ENCODE measurements around the gene LCN2. TPM values are rescaled to one million over a fixed set of nuclear protein-coding genes. Genes with fewer than 3 reads are reported as not detected.

The LCN2 gene
- total and polyA plus RNA-seq, 9 of the 15 experiments (the other 6 are each of a cell fraction or from before 2014, with no cell fraction given), result 0.10 to 1.2 (median 0.44) TPM; not detected in 1

DNA sequence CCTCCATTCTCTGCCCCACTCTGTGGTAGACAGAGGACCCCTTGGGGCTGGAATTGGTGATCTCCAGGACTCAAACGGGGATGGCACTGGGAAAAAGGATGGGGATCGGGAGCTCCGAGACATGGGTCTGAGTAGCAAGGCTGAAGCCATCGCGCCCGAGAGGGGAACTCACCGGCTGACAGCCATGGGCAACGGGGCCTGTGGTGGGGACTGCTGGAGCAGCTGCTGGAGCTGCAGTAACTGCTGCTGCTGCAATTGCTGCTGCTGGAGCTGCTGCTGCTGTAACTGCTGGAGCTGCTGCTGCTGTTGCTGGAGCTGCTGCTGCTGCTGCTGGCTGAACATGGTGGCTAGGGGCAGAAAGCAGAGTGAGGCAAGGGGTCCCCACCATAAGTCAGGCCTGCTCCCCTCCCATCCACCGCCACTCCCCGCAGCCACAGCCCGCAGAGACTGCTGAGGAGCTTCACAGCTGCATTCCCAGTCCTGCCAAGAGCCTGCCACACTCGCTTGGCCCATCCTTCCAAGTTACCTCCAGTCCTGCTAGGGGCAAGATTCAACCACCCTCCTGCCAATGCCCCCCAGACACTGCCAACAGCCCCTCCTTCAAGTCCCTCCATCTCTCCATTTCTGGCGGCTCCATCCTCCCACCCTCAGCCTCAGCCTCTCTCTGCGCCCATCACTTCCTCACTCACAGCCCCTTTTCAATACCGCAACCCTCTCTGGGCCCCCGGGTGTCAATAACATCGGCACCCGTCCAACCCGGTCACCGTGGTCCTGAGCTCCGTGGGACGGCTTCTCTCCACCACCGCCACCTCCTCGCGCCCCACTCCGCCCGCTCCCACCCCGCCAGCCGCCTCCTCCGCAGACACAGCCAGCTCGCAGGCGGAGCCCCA is 41.5 kb downstream of the LCN2 start (continued):
- no peak for TF ChIP-seq MEIS2 (IDR thresholded peaks at IDR 0.05; ENCODE audit: partially characterized antibody)
- TF ChIP-seq CHD1 (IDR thresholded peaks at IDR 0.05; ENCODE audit: low read length), result peak; percentile 4
- TF ChIP-seq, protein P1, sequence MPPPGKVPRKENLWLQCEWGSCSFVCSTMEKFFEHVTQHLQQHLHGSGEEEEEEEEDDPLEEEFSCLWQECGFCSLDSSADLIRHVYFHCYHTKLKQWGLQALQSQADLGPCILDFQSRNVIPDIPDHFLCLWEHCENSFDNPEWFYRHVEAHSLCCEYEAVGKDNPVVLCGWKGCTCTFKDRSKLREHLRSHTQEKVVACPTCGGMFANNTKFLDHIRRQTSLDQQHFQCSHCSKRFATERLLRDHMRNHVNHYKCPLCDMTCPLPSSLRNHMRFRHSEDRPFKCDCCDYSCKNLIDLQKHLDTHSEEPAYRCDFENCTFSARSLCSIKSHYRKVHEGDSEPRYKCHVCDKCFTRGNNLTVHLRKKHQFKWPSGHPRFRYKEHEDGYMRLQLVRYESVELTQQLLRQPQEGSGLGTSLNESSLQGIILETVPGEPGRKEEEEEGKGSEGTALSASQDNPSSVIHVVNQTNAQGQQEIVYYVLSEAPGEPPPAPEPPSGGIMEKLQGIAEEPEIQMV (tag; conservative IDR thresholded peaks at IDR 0.05; ENCODE audit: low read depth), result no peak

DNA sequence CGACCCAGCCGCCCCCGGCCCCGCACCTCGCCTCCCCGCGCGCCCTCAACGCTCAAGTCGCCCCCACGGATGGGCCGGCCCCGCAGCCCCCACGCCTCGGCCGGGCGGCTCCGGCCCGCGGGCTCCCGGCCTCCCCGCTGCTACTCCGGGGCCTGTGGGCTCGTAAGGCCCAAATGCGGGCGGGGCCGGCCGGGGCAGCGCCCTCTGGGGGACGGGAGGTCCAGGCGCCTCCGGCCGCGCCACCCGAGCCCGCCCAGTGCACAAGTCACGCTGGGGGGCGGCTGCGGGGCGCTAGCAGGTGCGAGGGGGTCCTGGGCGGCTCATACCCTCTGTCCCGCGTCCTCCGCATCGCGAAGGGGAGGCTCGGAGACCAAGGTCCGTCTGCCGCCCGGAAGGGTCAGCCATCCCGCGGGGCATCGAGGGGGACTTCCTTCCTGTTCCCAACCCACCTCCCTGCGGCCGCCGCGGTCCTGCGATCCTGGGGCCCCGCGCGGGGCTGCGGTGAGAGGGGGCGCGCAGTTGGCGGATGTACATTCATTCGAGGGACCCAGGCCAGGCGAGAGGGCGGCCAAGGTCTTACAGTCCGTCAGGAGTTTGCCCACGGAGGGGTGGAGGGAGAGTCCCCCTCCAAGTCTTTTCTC is 42.3 kb downstream of the LCN2 start, which contains the start of gene CIZ1:
Gene CIZ1, minus strand, starts transcription at position 167 of the 641 bp plus-strand sequence. CDS start 715 bp downstream, outside the sequence.
- Histone ChIP-seq H2AFZ (ENCODE audit: low read depth, low read length) (peak within 1 kb of the TSS; percentile 98), H3K79me2 (ENCODE audit: control insufficient read depth, insufficient read depth, low read length) (peaks cover 25% of the 10 kb centered on the region), H3K4me2 (ENCODE audit: insufficient read depth, low read length) (peak within 1 kb of the TSS; percentile 93), H3K4me1 (replicated peaks in 1 of 2; ENCODE audit: control insufficient read depth in 2 of 2, insufficient read depth in 2 of 2, low read length in 2 of 2) (peaks cover 26 to 34% of the 10 kb centered on the region in 2 experiments), H3K27me3 (ENCODE audit: control insufficient read depth in 2 of 2, insufficient read depth in 2 of 2, low read length in 2 of 2) (no peaks in the 10 kb centered on the region), H3K9ac (ENCODE audit: insufficient read depth in 1 of 2, low read depth in 2 of 2, low read length in 2 of 2) (peak within 1 kb of the TSS; percentile 79 to 91), H3K27ac (ENCODE audit: extremely low read depth, low read depth, low read length) (peak within 1 kb of the TSS; percentile 82), H4K20me1 (replicated peaks; ENCODE audit: control insufficient read depth, insufficient read depth, low read length) (0 out of 2 replicates have a peak, but pooled peaks cover under 1% of the 10 kb centered on the region), H3K9me3 (replicated peaks; ENCODE audit: control insufficient read depth, insufficient read depth, low read depth, low read length) (no peaks in the 10 kb centered on the region), H3K36me3 (ENCODE audit: control insufficient read depth, insufficient read depth, low read length) (peaks cover 35% of the 10 kb centered on the region), H3K4me3 (peak within 1 kb of the TSS; percentile 92), H3K9me1 (ENCODE audit: control insufficient read depth, insufficient read depth, low read length) (peaks cover under 1% of the 10 kb centered on the region)
- ChIA-PET CTCF (ENCODE audit: low intra/inter-chr PET ratio) (interaction anchor here (0.5 to 0.7 kb wide), 3 partner anchors 123 to 508 kb away, joined by 3 to 7 read pairs (median 6); no protein-coding TSS in a partner anchor), POLR2A (interaction anchor here (0.9 to 7.6 kb wide), 10 partner anchors 8 to 85 kb away, joined by 3 to 78 read pairs (median 6); partner anchors contain the start of genes BBLN, GOLGA2 and SWI5)
- ATAC-seq (peak; percentile 96), FAIRE-seq (no peak), DNase-seq (ENCODE audit: extremely low read depth in 1 of 4, low spot score in 3 of 4) (peak; percentile 96 to 99 (median 99))
- BruUV-seq (replicated peaks), result TSS peak; percentile 89
- intact Hi-C loops (cut with micrococcal nuclease) (loop anchor here (1.0 to 10.0 kb wide), 6 partner anchors 13 to 493 kb away; partner anchors contain the start of genes BBLN, GOLGA2, PTGES2 and SET), in situ Hi-C loops (cut with MboI) (no loop called here)
- 1% methylated on average over 71 of the region's 71 CpGs for WGBS (ENCODE audit: insufficient coverage, low coverage, missing lambda C conversion rate)
- no peak for TF ChIP-seq SOX6 (IDR thresholded peaks at IDR 0.05)
- TF ChIP-seq, protein P2, sequence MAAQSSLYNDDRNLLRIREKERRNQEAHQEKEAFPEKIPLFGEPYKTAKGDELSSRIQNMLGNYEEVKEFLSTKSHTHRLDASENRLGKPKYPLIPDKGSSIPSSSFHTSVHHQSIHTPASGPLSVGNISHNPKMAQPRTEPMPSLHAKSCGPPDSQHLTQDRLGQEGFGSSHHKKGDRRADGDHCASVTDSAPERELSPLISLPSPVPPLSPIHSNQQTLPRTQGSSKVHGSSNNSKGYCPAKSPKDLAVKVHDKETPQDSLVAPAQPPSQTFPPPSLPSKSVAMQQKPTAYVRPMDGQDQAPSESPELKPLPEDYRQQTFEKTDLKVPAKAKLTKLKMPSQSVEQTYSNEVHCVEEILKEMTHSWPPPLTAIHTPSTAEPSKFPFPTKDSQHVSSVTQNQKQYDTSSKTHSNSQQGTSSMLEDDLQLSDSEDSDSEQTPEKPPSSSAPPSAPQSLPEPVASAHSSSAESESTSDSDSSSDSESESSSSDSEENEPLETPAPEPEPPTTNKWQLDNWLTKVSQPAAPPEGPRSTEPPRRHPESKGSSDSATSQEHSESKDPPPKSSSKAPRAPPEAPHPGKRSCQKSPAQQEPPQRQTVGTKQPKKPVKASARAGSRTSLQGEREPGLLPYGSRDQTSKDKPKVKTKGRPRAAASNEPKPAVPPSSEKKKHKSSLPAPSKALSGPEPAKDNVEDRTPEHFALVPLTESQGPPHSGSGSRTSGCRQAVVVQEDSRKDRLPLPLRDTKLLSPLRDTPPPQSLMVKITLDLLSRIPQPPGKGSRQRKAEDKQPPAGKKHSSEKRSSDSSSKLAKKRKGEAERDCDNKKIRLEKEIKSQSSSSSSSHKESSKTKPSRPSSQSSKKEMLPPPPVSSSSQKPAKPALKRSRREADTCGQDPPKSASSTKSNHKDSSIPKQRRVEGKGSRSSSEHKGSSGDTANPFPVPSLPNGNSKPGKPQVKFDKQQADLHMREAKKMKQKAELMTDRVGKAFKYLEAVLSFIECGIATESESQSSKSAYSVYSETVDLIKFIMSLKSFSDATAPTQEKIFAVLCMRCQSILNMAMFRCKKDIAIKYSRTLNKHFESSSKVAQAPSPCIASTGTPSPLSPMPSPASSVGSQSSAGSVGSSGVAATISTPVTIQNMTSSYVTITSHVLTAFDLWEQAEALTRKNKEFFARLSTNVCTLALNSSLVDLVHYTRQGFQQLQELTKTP (IDR thresholded peaks at IDR 0.05; ENCODE audit: low read depth in 1 of 2, partially characterized antibody in 2 of 2), result no peak
- TF ChIP-seq, protein P3, sequence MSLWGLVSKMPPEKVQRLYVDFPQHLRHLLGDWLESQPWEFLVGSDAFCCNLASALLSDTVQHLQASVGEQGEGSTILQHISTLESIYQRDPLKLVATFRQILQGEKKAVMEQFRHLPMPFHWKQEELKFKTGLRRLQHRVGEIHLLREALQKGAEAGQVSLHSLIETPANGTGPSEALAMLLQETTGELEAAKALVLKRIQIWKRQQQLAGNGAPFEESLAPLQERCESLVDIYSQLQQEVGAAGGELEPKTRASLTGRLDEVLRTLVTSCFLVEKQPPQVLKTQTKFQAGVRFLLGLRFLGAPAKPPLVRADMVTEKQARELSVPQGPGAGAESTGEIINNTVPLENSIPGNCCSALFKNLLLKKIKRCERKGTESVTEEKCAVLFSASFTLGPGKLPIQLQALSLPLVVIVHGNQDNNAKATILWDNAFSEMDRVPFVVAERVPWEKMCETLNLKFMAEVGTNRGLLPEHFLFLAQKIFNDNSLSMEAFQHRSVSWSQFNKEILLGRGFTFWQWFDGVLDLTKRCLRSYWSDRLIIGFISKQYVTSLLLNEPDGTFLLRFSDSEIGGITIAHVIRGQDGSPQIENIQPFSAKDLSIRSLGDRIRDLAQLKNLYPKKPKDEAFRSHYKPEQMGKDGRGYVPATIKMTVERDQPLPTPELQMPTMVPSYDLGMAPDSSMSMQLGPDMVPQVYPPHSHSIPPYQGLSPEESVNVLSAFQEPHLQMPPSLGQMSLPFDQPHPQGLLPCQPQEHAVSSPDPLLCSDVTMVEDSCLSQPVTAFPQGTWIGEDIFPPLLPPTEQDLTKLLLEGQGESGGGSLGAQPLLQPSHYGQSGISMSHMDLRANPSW (CRISPR knock-in tag; IDR thresholded peaks at IDR 0.05), result peak; percentile 94
- peak; percentile 96 for TF ChIP-seq HNRNPL (IDR thresholded peaks at IDR 0.05; ENCODE audit: low read depth, low read length)
- TF ChIP-seq GATAD2A (IDR thresholded peaks at IDR 0.05), result no peak
- no peak for TF ChIP-seq NFE2 (IDR thresholded peaks at IDR 0.05; ENCODE audit: low read depth)
